GM12878 (cell line): ENCODE data around the gene SP8. TPM values are rescaled to one million over a fixed set of nuclear protein-coding genes. Genes with fewer than 3 reads are reported as not detected.

Experiments used
- ATAC-seq: fragments of 200-7000 bp; cut with Tn5 transposase; 3 replicates; pipeline ENCODE4 v1.9.1; 2020; ENCODE audit warnings: mild to moderate bottlenecking, moderate library complexity
- BruUV-seq: library from RNA; stranded (reverse); fragments of 400-500 nt; replicated peaks from 2 replicates; lab custom pipeline; 2021; lab: Mats Ljungman, UMichigan
- CTCF ChIA-PET: fragments of 300-600 bp; sonication (Branson Sonifier 250); formaldehyde crosslinking; extraction: SDS; loops from one replicate; lab custom pipeline; 2021; ENCODE audit warnings: inconsistent platforms; lab: Yijun Ruan, JAX
- POLR2A ChIA-PET: fragments of 350-600 bp; formaldehyde crosslinking; extraction: SDS; loops from one replicate; lab custom pipeline; 2021; ENCODE audit warnings: inconsistent platforms; lab: Charles Lee
- RAD21 ChIA-PET: fragments of 300-600 bp; sonication (Branson Sonifier 250); formaldehyde crosslinking; loops from one replicate; lab custom pipeline; 2023; ENCODE audit warnings: antibody characterized with exemption; ENCODE audit not compliant: unreplicated experiment; lab: Charles Lee
- SMC1A ChIA-PET: fragments of 300-600 bp; sonication (Branson Sonifier 250); formaldehyde crosslinking; loops from one replicate; lab custom pipeline; 2023; ENCODE audit not compliant: unreplicated experiment, uncharacterized antibody; lab: Charles Lee
- DNase-seq: peaks from one replicate; pipeline ENCODE4 v3.0.0-alpha.2; 2011; ENCODE audit warnings: low read depth, low spot score
- FAIRE-seq: peaks from 3 replicates; lab custom pipeline; 2011; peaks lifted over from hg19 to GRCh38; lab: Jason Lieb, UNC
- H2AFZ ChIP-seq: 2 replicates; pipeline ENCODE4 v1.6.0; 2011; ENCODE audit warnings: low read depth, low read length, control low read depth; ENCODE audit not compliant: control insufficient read depth
- H3K27ac ChIP-seq: 2 replicates; pipeline ENCODE4 v1.5.1; 2011; ENCODE audit warnings: control low read depth; ENCODE audit not compliant: control insufficient read depth, insufficient read depth
- H3K27me3 ChIP-seq, 2 experiments: replicated peaks in 1 of 2; 2 replicates each; pipeline versions ENCODE4 v1.6.0 to v1.6.1; 2011; ENCODE audit warnings: low read length in 1 of 2; ENCODE audit not compliant: control insufficient read depth in 2 of 2, insufficient read depth in 2 of 2
- H3K36me3 ChIP-seq, 2 experiments: 2 replicates each; pipeline ENCODE4 v1.5.1; 2011; ENCODE audit warnings: low read length in 1 of 2; ENCODE audit not compliant: control insufficient read depth in 2 of 2, insufficient read depth in 2 of 2
- H3K4me1 ChIP-seq: 2 replicates; pipeline ENCODE4 v1.6.1; 2011; ENCODE audit warnings: mild to moderate bottlenecking, low read length, moderate library complexity, mixed read lengths; ENCODE audit not compliant: control insufficient read depth, insufficient read depth
- H3K4me2 ChIP-seq: 2 replicates; pipeline ENCODE4 v1.6.0; 2011; ENCODE audit warnings: control low read depth; ENCODE audit not compliant: control insufficient read depth, insufficient read depth
- H3K4me3 ChIP-seq: fragments of 200-600 bp; sonication (generic); 2 replicates; pipeline ENCODE4 v1.5.1; 2016
- H3K79me2 ChIP-seq: 2 replicates; pipeline ENCODE4 v1.6.0; 2011; ENCODE audit warnings: low read length; ENCODE audit not compliant: control insufficient read depth, insufficient read depth
- H3K9ac ChIP-seq: 2 replicates; pipeline ENCODE4 v1.8.0; 2011; ENCODE audit warnings: low read length, control low read depth, mixed read lengths; ENCODE audit not compliant: control insufficient read depth, insufficient read depth
- H3K9me3 ChIP-seq: replicated peaks from 3 replicates; pipeline ENCODE4 v1.5.1; 2011; ENCODE audit warnings: mild to moderate bottlenecking, low read length; ENCODE audit not compliant: control insufficient read depth, insufficient read depth
- H4K20me1 ChIP-seq: 2 replicates; pipeline ENCODE4 v1.6.0; 2011; ENCODE audit not compliant: control insufficient read depth, insufficient read depth
- BMI1 ChIP-seq: fragments of 450-650 bp; IDR thresholded peaks from 2 replicates; pipeline ENCODE4 v1.6.1; 2016; ENCODE audit warnings: mild to moderate bottlenecking, moderate library complexity, borderline replicate concordance
- MAX ChIP-seq: IDR thresholded peaks from 2 replicates; pipeline ENCODE4 v1.6.1; 2012; ENCODE audit warnings: low read depth, low read length, improper control_type of control experiment
- NBN ChIP-seq: fragments of 450-650 bp; IDR thresholded peaks from 2 replicates; pipeline ENCODE4 v1.6.1; 2016
- NRF1 ChIP-seq: conservative IDR thresholded peaks from 2 replicates; pipeline ENCODE4 v1.6.1; 2011; ENCODE audit warnings: mild to moderate bottlenecking, low read depth, low read length, improper control_type of control experiment
- PML ChIP-seq: IDR thresholded peaks from 2 replicates; pipeline ENCODE4 v1.6.1; 2012; ENCODE audit warnings: low read length, inconsistent platforms
- PRDM15 ChIP-seq: fragments of 450-650 bp; formaldehyde crosslinking; IDR thresholded peaks from 2 replicates; pipeline ENCODE4 v1.4.0; 2020; ENCODE audit warnings: mild to moderate bottlenecking, moderate library complexity
- RCOR1 ChIP-seq: conservative IDR thresholded peaks from 2 replicates; pipeline ENCODE4 v1.6.1; 2012; ENCODE audit warnings: low read depth, low read length, improper control_type of control experiment
- SMAD1 ChIP-seq: fragments of 450-650 bp; IDR thresholded peaks from 2 replicates; pipeline ENCODE4 v1.6.1; 2018; ENCODE audit warnings: mild to moderate bottlenecking, low read depth; ENCODE audit not compliant: partially characterized antibody
- SUPT20H ChIP-seq: IDR thresholded peaks from 2 replicates; pipeline ENCODE4 v1.6.1; 2011; ENCODE audit warnings: low read depth, mild to moderate bottlenecking, low read length, moderate library complexity, borderline replicate concordance; ENCODE audit not compliant: control insufficient read depth
- TARDBP ChIP-seq: IDR thresholded peaks from 2 replicates; pipeline ENCODE4 v1.6.1; 2016; ENCODE audit warnings: borderline replicate concordance
- TCF3 ChIP-seq: IDR thresholded peaks from 2 replicates; pipeline ENCODE4 v1.6.1; 2012; ENCODE audit warnings: low read depth, mild to moderate bottlenecking, low read length, borderline replicate concordance; ENCODE audit not compliant: insufficient read depth
- YY1 ChIP-seq: IDR thresholded peaks from 2 replicates; pipeline ENCODE4 v1.6.1; 2011; ENCODE audit warnings: low read depth, mild to moderate bottlenecking, low read length
- ZNF622 ChIP-seq: fragments of 450-650 bp; IDR thresholded peaks from 2 replicates; pipeline ENCODE4 v1.6.1; 2017; ENCODE audit warnings: mild to moderate bottlenecking, inconsistent platforms
- WGBS: methylation state at CpG from one replicate; pipeline ENCODE4 v1.1.6; 2016; ENCODE audit warnings: low lambda C conversion rate; ENCODE audit not compliant: insufficient replicate concordance, insufficient coverage; ENCODE audit errors: missing lambda C conversion rate; 5-methylcytosine and 5-hydroxymethylcytosine counted together
- in situ Hi-C: fragments of 300-500 bp; cut with MboI; formaldehyde crosslinking; loops from 9 replicates; pipeline ENCODE4 v1.14.3; 2018; ENCODE audit warnings: mixed read lengths
- intact Hi-C: fragments of 100-400 bp; cut with micrococcal nuclease; formaldehyde crosslinking; loops from one replicate; pipeline ENCODE4 v1.14.2; 2022; ENCODE audit not compliant: unreplicated experiment
- polyA plus RNA-seq, 11 experiments: library from polyadenylated mRNA; depleted of rRNA in 4 of 11; unstranded in 6 of 11; stranded (reverse) in 5 of 11; fragments of >200 nt; fragmentation: Nextera tagmentation in 4 of 11; fragmentation: Illumina TruSeq in 1 of 11; extraction: Ambion mirVana in 4 of 11; extraction: Trizol in 1 of 11; gene quantifications; 1 replicate in 1 of 11; 2 replicates in 10 of 11; pipeline versions ENCODE4 v1.2.1 to v1.2.3, GENCODE V29; 2011 to 2016; ENCODE audit warnings: inconsistent platforms in 2 of 11, missing spikeins in 2 of 11, low read depth in 1 of 11
- total RNA-seq, 4 experiments: library from RNA; depleted of rRNA in 3 of 4; stranded (reverse); fragments of >200 nt in 3 of 4; fragmentation: Illumina TruSeq in 1 of 4; extraction: Trizol in 1 of 4; gene quantifications; 2 replicates each; pipeline versions ENCODE4 v1.2.1 to v1.2.3, GENCODE V29; 2013 to 2021
- TF ChIP-seq, protein P1 (sequence below): fragments of 450-650 bp; IDR thresholded peaks from 2 replicates; pipeline ENCODE4 v1.6.1; 2016; ENCODE audit warnings: mild to moderate bottlenecking
- TF ChIP-seq, protein P2 (sequence below), 3 experiments: IDR thresholded peaks in 2 of 3; conservative IDR thresholded peaks in 1 of 3; 2 replicates each; pipeline ENCODE4 v1.5.1; 2011; ENCODE audit warnings: low read depth in 3 of 3, low read length in 3 of 3, mild to moderate bottlenecking in 3 of 3, control low read depth in 2 of 3, moderate library complexity in 2 of 3, inconsistent platforms in 1 of 3, mixed read lengths in 1 of 3; ENCODE audit not compliant: control insufficient read depth in 2 of 3, insufficient read depth in 1 of 3; ENCODE audit errors: extremely low read depth in 1 of 3
- TF ChIP-seq, protein P3 (sequence below): IDR thresholded peaks from 2 replicates; pipeline ENCODE4 v1.6.1; 2012; ENCODE audit warnings: low read depth, low read length, improper control_type of control experiment

The SP8 gene
- total and polyA plus RNA-seq, 10 of the 15 experiments (the other 5 are each of a cell fraction or from before 2014, with no cell fraction given) = not detected

DNA sequence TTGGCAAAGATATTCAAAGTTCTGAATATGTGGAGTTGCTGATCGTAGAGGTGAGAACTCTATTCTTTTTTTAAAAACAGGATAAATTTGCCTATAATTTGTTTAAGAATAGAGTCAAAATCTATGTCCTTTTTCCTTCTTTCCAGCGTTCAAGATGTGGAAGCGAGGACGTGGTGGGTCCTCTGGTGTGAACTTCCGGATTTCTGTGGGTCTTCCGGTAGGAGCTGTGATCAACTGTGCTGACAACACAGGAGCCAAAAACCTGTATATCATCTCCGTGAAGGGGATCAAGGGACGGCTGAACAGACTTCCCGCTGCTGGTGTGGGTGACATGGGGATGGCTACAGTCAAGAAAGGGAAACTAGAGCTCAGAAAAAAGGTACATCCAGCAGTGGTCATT, 40.5 kb upstream of the SP8 start (continued):
- TF ChIP-seq, protein P1, sequence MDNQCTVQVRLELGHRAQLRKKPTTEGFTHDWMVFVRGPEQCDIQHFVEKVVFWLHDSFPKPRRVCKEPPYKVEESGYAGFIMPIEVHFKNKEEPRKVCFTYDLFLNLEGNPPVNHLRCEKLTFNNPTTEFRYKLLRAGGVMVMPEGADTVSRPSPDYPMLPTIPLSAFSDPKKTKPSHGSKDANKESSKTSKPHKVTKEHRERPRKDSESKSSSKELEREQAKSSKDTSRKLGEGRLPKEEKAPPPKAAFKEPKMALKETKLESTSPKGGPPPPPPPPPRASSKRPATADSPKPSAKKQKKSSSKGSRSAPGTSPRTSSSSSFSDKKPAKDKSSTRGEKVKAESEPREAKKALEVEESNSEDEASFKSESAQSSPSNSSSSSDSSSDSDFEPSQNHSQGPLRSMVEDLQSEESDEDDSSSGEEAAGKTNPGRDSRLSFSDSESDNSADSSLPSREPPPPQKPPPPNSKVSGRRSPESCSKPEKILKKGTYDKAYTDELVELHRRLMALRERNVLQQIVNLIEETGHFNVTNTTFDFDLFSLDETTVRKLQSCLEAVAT = no peak
- TF ChIP-seq, protein P2, sequence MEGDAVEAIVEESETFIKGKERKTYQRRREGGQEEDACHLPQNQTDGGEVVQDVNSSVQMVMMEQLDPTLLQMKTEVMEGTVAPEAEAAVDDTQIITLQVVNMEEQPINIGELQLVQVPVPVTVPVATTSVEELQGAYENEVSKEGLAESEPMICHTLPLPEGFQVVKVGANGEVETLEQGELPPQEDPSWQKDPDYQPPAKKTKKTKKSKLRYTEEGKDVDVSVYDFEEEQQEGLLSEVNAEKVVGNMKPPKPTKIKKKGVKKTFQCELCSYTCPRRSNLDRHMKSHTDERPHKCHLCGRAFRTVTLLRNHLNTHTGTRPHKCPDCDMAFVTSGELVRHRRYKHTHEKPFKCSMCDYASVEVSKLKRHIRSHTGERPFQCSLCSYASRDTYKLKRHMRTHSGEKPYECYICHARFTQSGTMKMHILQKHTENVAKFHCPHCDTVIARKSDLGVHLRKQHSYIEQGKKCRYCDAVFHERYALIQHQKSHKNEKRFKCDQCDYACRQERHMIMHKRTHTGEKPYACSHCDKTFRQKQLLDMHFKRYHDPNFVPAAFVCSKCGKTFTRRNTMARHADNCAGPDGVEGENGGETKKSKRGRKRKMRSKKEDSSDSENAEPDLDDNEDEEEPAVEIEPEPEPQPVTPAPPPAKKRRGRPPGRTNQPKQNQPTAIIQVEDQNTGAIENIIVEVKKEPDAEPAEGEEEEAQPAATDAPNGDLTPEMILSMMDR (IDR thresholded peaks at IDR 0.05 in 2 of 3, conservative IDR thresholded peaks at IDR 0.05 in 1 of 3; ENCODE audit: control insufficient read depth in 2 of 3, extremely low read depth in 1 of 3, insufficient read depth in 1 of 3, low read depth in 3 of 3, low read length in 3 of 3) = no peak
- TF ChIP-seq TCF3 (no peak), YY1 (no peak), TARDBP (no peak), ZNF622 (no peak), SUPT20H (no peak)

DNA sequence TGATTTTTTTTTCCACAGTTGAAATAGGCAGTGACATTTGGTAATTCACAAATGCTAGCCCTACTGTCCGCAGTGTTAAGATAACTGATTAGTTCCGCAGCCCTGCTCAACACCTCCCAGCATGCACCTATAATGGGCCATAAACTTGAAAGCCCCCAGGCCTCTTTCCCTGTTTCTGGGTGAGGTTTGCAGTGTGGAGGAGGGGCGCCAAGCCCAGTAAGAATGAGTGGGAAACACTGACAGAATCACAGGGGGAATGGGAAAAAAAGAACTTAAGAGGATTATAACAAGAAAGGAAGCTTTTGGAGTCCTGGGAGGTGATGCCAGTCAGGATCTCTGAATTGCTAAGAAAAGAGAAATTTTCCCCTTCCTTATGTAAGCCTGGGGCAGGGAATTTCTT, 39.6 kb upstream of the SP8 start:
- FAIRE-seq (no peak), ATAC-seq (no peak), DNase-seq (no peak)
- WGBS = 44% methylated on average over 3 of the region's 3 CpGs
- POLR2A ChIA-PET = no interaction called here
- SMC1A ChIA-PET = interaction anchor here (0.6 to 0.7 kb wide), 2 partner anchors 9 to 149 kb away, joined by 3 read pairs; no protein-coding TSS in a partner anchor
- Histone ChIP-seq H3K36me3 (no peaks in the 10 kb centered on the region), H3K9ac (no peak overlapping the region), H2AFZ (no peak overlapping the region), H3K9me3 (no peaks in the 10 kb centered on the region), H3K27me3 (no peaks in the 10 kb centered on the region; a peak in 1 of 4 replicates), H3K4me1 (no peaks in the 10 kb centered on the region), H3K27ac (no peak overlapping the region), H3K4me3 (no peak overlapping the region), H4K20me1 (no peaks in the 10 kb centered on the region), H3K79me2 (no peaks in the 10 kb centered on the region), H3K4me2 (no peak overlapping the region)
- intact Hi-C loops (no loop called here), in situ Hi-C loops (no loop called here)
- BruUV-seq = no TSS peak
- CTCF ChIA-PET = interaction anchor here (0.9 kb wide), 1 partner anchor 250 kb away, joined by 6 read pairs; no protein-coding TSS in a partner anchor
- RAD21 ChIA-PET = no interaction called here
- no peak for TF ChIP-seq RCOR1
- TF ChIP-seq PML = no peak
- no peak for TF ChIP-seq NBN
- TF ChIP-seq, protein P3, sequence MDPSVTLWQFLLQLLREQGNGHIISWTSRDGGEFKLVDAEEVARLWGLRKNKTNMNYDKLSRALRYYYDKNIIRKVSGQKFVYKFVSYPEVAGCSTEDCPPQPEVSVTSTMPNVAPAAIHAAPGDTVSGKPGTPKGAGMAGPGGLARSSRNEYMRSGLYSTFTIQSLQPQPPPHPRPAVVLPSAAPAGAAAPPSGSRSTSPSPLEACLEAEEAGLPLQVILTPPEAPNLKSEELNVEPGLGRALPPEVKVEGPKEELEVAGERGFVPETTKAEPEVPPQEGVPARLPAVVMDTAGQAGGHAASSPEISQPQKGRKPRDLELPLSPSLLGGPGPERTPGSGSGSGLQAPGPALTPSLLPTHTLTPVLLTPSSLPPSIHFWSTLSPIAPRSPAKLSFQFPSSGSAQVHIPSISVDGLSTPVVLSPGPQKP = no peak
- TF ChIP-seq BMI1 = no peak
- no peak for TF ChIP-seq NRF1
- no peak for TF ChIP-seq MAX
- TF ChIP-seq PRDM15 (CRISPR knock-in tag) = no peak
- TF ChIP-seq SMAD1 = no peak
